PFSK-1 (cell line): ENCODE results near the gene SLC7A11.

ENCODE experiments used
- FOXP2 ChIP-seq: optimal IDR thresholded peaks from 2 replicates; pipeline ENCODE3; 2011; ENCODE audit warnings: borderline replicate concordance, control low read depth, inconsistent platforms; ENCODE audit not compliant: insufficient read depth; ENCODE audit errors: extremely low read length, extremely low read depth
- POLR2AphosphoS5 ChIP-seq: IDR thresholded peaks from 2 replicates; pipeline ENCODE4 v1.6.1; 2012; ENCODE audit warnings: low read depth, mild to moderate bottlenecking, control low read depth, low read length, moderate library complexity
- REST ChIP-seq, 2 experiments: IDR thresholded peaks; 2 replicates each; pipeline versions ENCODE4 v1.6.1 to v1.8.0; 2011 to 2012; ENCODE audit warnings: low read depth in 2 of 2, low read length in 2 of 2, control low read depth in 1 of 2, inconsistent platforms in 1 of 2, mild to moderate bottlenecking in 1 of 2, moderate library complexity in 1 of 2; ENCODE audit not compliant: insufficient read depth in 1 of 2
- SIN3A ChIP-seq: IDR thresholded peaks from 2 replicates; pipeline ENCODE4 v1.6.1; 2012; ENCODE audit warnings: mild to moderate bottlenecking, low read length, moderate library complexity, borderline replicate concordance; ENCODE audit not compliant: insufficient read depth

- TF ChIP-seq POLR2AphosphoS5 (no peak), REST (IDR thresholded peaks at IDR 0.05; ENCODE audit: insufficient read depth in 1 of 2, low read depth in 2 of 2, low read length in 2 of 2) (no peak), SIN3A (no peak), FOXP2 (no peak)
Measured at GRCh38 chr4:138205531-138206233, 36.5 kb downstream of the SLC7A11 start.
